ENCODE measurements around the gene CEACAM1.
"Not testable (repeated sequence)": the region's sequence is repeated elsewhere in the genome, so short reads cannot be mapped to it uniquely, and the experiment has no call there.

Gene CEACAM1

GRCh38 chr19:42508892-42509444 lies 19.3 kb downstream of the CEACAM1 start:
- no peak for DNase-seq

GRCh38 chr19:42505066-42505465 lies 23.2 kb downstream of the CEACAM1 start:
- DNase-seq, result no peak

- DNase-seq, result no peak
Measured at GRCh38 chr19:42501733-42502132, 26.5 kb downstream of the CEACAM1 start.

- not testable (repeated sequence) for DNase-seq
Measured at GRCh38 chr19:42501243-42501642, 27.0 kb downstream of the CEACAM1 start.

GRCh38 chr19:42498169-42498757 lies 30.0 kb downstream of the CEACAM1 start:
- DNase-seq, result no peak

- DNase-seq, result no peak
Measured at GRCh38 chr19:42497492-42498168, 30.7 kb downstream of the CEACAM1 start.

- DNase-seq, result no peak
Measured at GRCh38 chr19:42496460-42497133, 31.7 kb downstream of the CEACAM1 start.

- DNase-seq, result no peak
Measured at GRCh38 chr19:42495663-42496062, 32.6 kb downstream of the CEACAM1 start.

- DNase-seq, result no peak
Measured at GRCh38 chr19:42494321-42494720, 34.0 kb downstream of the CEACAM1 start.

GRCh38 chr19:42488783-42489521 lies 39.3 kb downstream of the CEACAM1 start:
- no peak for DNase-seq

- no peak for DNase-seq
Measured at GRCh38 chr19:42487798-42488178, 40.5 kb downstream of the CEACAM1 start.

- DNase-seq, result no peak
Measured at GRCh38 chr19:42487032-42487797, 41.1 kb downstream of the CEACAM1 start.

- DNase-seq, result not testable (repeated sequence)
Measured at GRCh38 chr19:42485036-42485435, 43.2 kb downstream of the CEACAM1 start.

GRCh38 chr19:42480335-42481095 lies 47.8 kb downstream of the CEACAM1 start:
- peak in 1 of 6 experiments; percentile 3 for DNase-seq

GRCh38 chr19:42479736-42480135 lies 48.5 kb downstream of the CEACAM1 start:
- DNase-seq, result no peak

- no peak for DNase-seq
Measured at GRCh38 chr19:42478765-42479311, 49.4 kb downstream of the CEACAM1 start.

- no peak for DNase-seq
Measured at GRCh38 chr19:42477933-42478332, 50.3 kb downstream of the CEACAM1 start.

GRCh38 chr19:42477117-42477516 lies 51.2 kb downstream of the CEACAM1 start:
- no peak for DNase-seq

GRCh38 chr19:42475366-42475765 lies 52.9 kb downstream of the CEACAM1 start:
- DNase-seq, result no peak

GRCh38 chr19:42474743-42475142 lies 53.5 kb downstream of the CEACAM1 start:
- DNase-seq, result no peak

GRCh38 chr19:42473686-42474085 lies 54.6 kb downstream of the CEACAM1 start:
- no peak for DNase-seq

Measured in stimulated activated naive CD4-positive, alpha-beta T cell (primary cell).